ENCODE results near the gene DENND4C.
A peak's percentile ranks its signal among the peaks of the same experiment; 100 is the strongest.
"Not testable (repeated sequence)": the region's sequence is repeated elsewhere in the genome, so short reads cannot be mapped to it uniquely, and the experiment has no call there.

The DENND4C gene

GRCh38 chr9:19230355-19231125, at the start of gene DENND4C:
Gene DENND4C (plus strand): TSS chr9:19230693. CDS start chr9:19276175, 45,482 bp downstream.
- Mint-ChIP-seq H3K4me1 (ENCODE audit: low read depth) (peaks cover 27% of the 10 kb centered on the region), H3K4me3 (no peak within 1 kb of the TSS), H3K27me3 (no peaks in the 10 kb centered on the region), H3K9me3 (no peaks in the 10 kb centered on the region), H3K36me3 (ENCODE audit: low read depth) (peaks cover 10% of the 10 kb centered on the region), H3K27ac (no peak within 1 kb of the TSS)
- intact Hi-C loops (cut with micrococcal nuclease): loop anchor here (1.0 to 10.0 kb wide), 5 partner anchors 46 to 183 kb away; partner anchors contain the start of genes HAUS6, PLIN2 and RRAGA

DNA sequence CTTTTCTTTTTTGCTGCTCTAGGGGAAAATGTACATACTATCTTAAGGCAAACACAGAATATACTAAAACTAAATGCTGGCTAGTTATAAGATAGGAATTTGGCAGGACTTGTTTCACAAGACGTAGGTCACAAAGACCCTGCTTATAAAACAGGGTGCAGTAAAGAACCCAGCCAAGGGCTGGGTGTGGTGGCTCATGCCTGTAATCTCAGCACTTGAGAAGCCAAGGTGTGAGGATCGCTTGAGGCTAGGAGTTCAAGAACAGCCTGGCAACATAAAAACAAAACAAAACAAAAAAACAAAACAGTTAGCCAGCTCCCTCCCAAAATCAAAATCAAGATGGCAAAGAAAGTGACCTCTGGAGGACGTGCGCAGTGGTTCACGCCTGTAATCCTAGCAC, 49.5 kb upstream of the DENND4C start:
- Mint-ChIP-seq H3K9me3 (no peaks in the 10 kb centered on the region), H3K27ac (peak overlapping the region; percentile 94), H3K4me3 (no peak overlapping the region), H3K36me3 (ENCODE audit: low read depth) (no peaks in the 10 kb centered on the region), H3K4me1 (ENCODE audit: low read depth) (peaks cover 34% of the 10 kb centered on the region), H3K27me3 (no peaks in the 10 kb centered on the region)
- intact Hi-C loops (cut with micrococcal nuclease): no loop called here

GRCh38 chr9:19181561-19181960, 48.9 kb upstream of the DENND4C start:
- Mint-ChIP-seq H3K9me3 (no peaks in the 10 kb centered on the region), H3K4me1 (ENCODE audit: low read depth) (peaks cover 34% of the 10 kb centered on the region), H3K36me3 (ENCODE audit: low read depth) (no peaks in the 10 kb centered on the region), H3K27ac (peak overlapping the region; percentile 94), H3K27me3 (no peaks in the 10 kb centered on the region), H3K4me3 (no peak overlapping the region)
- intact Hi-C loops (cut with micrococcal nuclease): no loop called here

DNA sequence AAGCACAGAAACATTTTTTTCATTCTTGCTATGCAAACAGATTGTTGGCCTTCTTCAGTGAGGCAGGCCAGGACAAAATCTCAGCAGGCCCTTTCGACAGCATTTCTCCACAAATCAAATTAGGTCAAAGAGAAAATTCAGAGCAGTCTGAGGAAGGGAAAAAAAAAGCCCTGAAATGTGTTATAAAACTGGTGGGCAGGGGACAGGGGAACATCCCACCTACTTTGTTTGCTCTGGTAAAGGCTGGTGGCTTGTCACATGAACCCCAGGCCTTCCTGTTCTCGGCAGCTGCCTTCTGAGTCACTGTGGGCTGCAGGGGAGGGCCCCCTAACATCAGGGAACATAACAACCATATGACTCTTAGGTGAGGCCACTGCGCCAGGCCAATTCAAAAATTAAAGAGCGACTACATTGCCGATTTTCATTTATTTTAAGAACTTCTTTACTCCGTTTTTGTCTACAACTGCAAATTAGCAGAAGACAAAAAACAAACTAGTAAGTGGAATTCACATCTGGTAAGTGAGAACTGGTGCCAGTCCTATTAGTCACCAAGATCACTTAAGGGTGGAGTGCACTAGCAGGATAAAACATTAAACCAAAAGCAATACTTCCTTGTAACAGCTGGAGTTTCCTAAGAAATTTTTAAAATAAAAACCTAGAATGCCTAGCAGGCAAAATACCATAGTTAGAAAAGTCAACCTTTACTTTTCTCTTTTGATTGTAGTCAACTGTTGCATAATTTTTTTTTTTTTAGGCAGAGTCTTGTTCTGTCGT, 46.2 kb upstream of the DENND4C start:
- Mint-ChIP-seq H3K4me1 (ENCODE audit: low read depth) (peaks cover 34% of the 10 kb centered on the region), H3K36me3 (ENCODE audit: low read depth) (no peaks in the 10 kb centered on the region), H3K27me3 (no peaks in the 10 kb centered on the region), H3K27ac (peak overlapping the region; percentile 94), H3K4me3 (peak overlapping the region; percentile 11), H3K9me3 (no peaks in the 10 kb centered on the region)
- intact Hi-C loops (cut with micrococcal nuclease): loop anchor here (1.0 kb wide), 2 partner anchors 23 to 47 kb away; no protein-coding TSS in a partner anchor

DNA sequence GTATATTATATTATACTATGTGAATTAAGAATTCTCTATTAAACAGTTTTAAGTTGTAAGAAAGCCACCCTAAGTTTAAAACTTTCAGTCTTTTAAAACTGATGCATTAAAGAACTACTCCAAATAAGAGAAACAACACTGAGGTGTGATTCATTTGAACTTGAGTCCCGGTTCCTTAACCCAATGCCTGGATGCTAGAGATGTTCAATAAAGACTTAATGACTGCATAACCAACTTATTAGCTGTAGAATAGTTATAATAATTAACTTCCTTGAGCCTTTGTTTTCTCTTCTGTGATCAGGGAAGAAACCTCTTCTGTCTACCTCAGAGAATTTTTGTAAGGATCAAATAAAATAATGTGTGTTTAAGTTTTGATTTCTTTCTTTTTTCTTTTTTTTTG, 45.3 kb upstream of the DENND4C start:
- H3K9me3 Mint-ChIP-seq: no peaks in the 10 kb centered on the region
- H3K27ac Mint-ChIP-seq: peak overlapping the region; percentile 94
- no peak overlapping the region for H3K4me3 Mint-ChIP-seq
- peaks cover 34% of the 10 kb centered on the region for H3K4me1 Mint-ChIP-seq (ENCODE audit: low read depth)
- no peaks in the 10 kb centered on the region for H3K36me3 Mint-ChIP-seq (ENCODE audit: low read depth)
- intact Hi-C loops (cut with micrococcal nuclease): no loop called here
- no peaks in the 10 kb centered on the region for H3K27me3 Mint-ChIP-seq

DNA sequence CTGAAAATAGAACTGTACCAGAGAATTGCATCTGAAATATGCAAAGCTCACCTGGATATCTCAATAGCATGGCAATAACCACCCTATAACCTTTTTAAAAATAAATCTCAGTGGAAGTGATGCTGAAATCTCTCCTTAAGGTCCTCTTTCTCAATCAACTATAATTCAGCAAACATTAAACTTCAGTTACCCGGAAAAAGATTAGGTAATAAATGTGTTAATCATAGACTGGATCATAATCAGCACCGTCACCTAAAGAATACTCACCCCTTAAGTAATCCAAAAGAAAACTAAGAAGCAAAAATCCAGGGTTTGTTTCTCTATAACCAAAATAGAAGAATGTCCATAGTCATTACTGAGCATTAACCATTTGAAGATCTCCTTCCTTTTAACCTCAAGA, 44.3 kb upstream of the DENND4C start:
- H3K36me3 Mint-ChIP-seq (ENCODE audit: low read depth): no peaks in the 10 kb centered on the region

GRCh38 chr9:19188771-19189170, 41.7 kb upstream of the DENND4C start:
- Mint-ChIP-seq H3K36me3 (ENCODE audit: low read depth) (no peaks in the 10 kb centered on the region), H3K4me3 (no peak overlapping the region), H3K27ac (no peak overlapping the region), H3K4me1 (ENCODE audit: low read depth) (peaks cover 10% of the 10 kb centered on the region), H3K9me3 (no peaks in the 10 kb centered on the region), H3K27me3 (no peaks in the 10 kb centered on the region)
- intact Hi-C loops (cut with micrococcal nuclease): no loop called here

More for the DNA sequence above, 44.3 kb upstream of the DENND4C start:
- intact Hi-C loops (cut with micrococcal nuclease): no loop called here
- no peaks in the 10 kb centered on the region for H3K27me3 Mint-ChIP-seq
- no peak overlapping the region for H3K27ac Mint-ChIP-seq
- H3K9me3 Mint-ChIP-seq: no peaks in the 10 kb centered on the region
- H3K4me3 Mint-ChIP-seq: no peak overlapping the region
- H3K4me1 Mint-ChIP-seq (ENCODE audit: low read depth): peaks cover 30% of the 10 kb centered on the region

GRCh38 chr9:19192202-19193028, 38.1 kb upstream of the DENND4C start:
- no peak overlapping the region for H3K4me3 Mint-ChIP-seq
- no peaks in the 10 kb centered on the region for H3K36me3 Mint-ChIP-seq (ENCODE audit: low read depth)
- intact Hi-C loops (cut with micrococcal nuclease): no loop called here
- H3K27me3 Mint-ChIP-seq: no peaks in the 10 kb centered on the region
- no peaks in the 10 kb centered on the region for H3K9me3 Mint-ChIP-seq
- H3K4me1 Mint-ChIP-seq (ENCODE audit: low read depth): peaks cover 9% of the 10 kb centered on the region
- H3K27ac Mint-ChIP-seq: no peak overlapping the region

DNA sequence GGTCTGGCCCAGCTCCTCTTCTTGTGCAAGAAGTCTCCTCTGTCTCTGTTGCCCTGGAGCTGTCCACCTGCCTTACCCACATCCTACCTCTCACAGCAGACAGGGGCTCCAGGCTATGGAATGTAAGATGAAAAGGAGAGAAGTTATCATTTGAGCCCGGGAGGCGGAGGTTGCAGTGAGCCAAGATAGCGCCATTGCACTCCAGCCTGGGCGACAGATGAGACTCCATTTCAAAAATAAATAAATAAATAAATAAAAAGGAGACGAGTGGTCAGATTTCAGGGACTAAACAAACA, 37.5 kb upstream of the DENND4C start:
- peaks cover 9% of the 10 kb centered on the region for H3K4me1 Mint-ChIP-seq (ENCODE audit: low read depth)
- no peaks in the 10 kb centered on the region for H3K36me3 Mint-ChIP-seq (ENCODE audit: low read depth)
- H3K9me3 Mint-ChIP-seq: no peaks in the 10 kb centered on the region
- H3K27me3 Mint-ChIP-seq: no peaks in the 10 kb centered on the region
- no peak overlapping the region for H3K27ac Mint-ChIP-seq
- intact Hi-C loops (cut with micrococcal nuclease): no loop called here
- no peak overlapping the region for H3K4me3 Mint-ChIP-seq

GRCh38 chr9:19193358-19193973, 37.0 kb upstream of the DENND4C start:
- H3K27ac Mint-ChIP-seq; H3K9me3 Mint-ChIP-seq; H3K27me3 Mint-ChIP-seq; intact Hi-C loops (cut with micrococcal nuclease); H3K4me3 Mint-ChIP-seq; H3K4me1 Mint-ChIP-seq (ENCODE audit: low read depth); H3K36me3 Mint-ChIP-seq (ENCODE audit: low read depth): not testable (repeated sequence)

- H3K4me3 Mint-ChIP-seq: no peak overlapping the region
- intact Hi-C loops (cut with micrococcal nuclease): no loop called here
- no peaks in the 10 kb centered on the region for H3K9me3 Mint-ChIP-seq
- H3K27me3 Mint-ChIP-seq: peaks cover 1% of the 10 kb centered on the region
- no peak overlapping the region for H3K27ac Mint-ChIP-seq
- H3K36me3 Mint-ChIP-seq (ENCODE audit: low read depth): no peaks in the 10 kb centered on the region
- H3K4me1 Mint-ChIP-seq (ENCODE audit: low read depth): peaks cover 4% of the 10 kb centered on the region
These were observed 32.1 kb upstream of the DENND4C start for GRCh38 chr9:19198406-19198805.

DNA sequence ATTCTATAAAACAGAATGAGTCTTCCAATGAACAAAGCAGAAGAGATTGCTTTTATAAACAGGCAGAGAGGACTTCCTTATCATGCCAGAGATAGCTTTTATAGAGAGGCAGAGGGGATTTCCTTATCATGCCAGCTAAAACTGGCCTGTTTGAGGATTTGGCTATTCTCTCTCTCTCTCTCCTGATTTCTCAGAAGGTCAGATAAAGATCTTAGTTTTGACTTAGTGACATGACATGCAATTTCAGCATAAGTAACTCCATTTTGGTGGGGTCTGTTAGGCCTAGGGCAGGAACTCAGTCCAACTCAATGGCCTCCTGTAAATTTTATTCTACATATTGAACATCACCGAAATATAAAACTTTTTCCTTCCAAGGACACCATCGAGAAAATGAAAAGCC, 31.5 kb upstream of the DENND4C start:
- H3K36me3 Mint-ChIP-seq (ENCODE audit: low read depth): no peaks in the 10 kb centered on the region
- H3K9me3 Mint-ChIP-seq: no peaks in the 10 kb centered on the region
- no peak overlapping the region for H3K4me3 Mint-ChIP-seq
- peaks cover 1% of the 10 kb centered on the region for H3K27me3 Mint-ChIP-seq
- H3K4me1 Mint-ChIP-seq (ENCODE audit: low read depth): peaks cover 4% of the 10 kb centered on the region
- no peak overlapping the region for H3K27ac Mint-ChIP-seq
- intact Hi-C loops (cut with micrococcal nuclease): no loop called here

GRCh38 chr9:19200229-19200628, 30.3 kb upstream of the DENND4C start:
- Mint-ChIP-seq H3K9me3 (no peaks in the 10 kb centered on the region), H3K27me3 (peaks cover 1% of the 10 kb centered on the region), H3K36me3 (ENCODE audit: low read depth) (no peaks in the 10 kb centered on the region), H3K27ac (no peak overlapping the region), H3K4me1 (ENCODE audit: low read depth) (no peaks in the 10 kb centered on the region), H3K4me3 (no peak overlapping the region)
- intact Hi-C loops (cut with micrococcal nuclease): no loop called here

Data from dendritic cell treated with granulocyte-macrophage colony-stimulating factor and Interleukin-4, amounts not matched to agents 40 ng/mL and 50 ng/mL, for 4 days (primary cell).